H9 (cell line): Measurements from ENCODE around the gene CD300C. TPM values are rescaled to one million over a fixed set of nuclear protein-coding genes. Genes with fewer than 3 reads are reported as not detected.

Experiments used
- DNase-seq: peaks from one replicate; pipeline ENCODE4 v3.0.0-alpha.2; 2017
- H2AFZ ChIP-seq: one replicate; pipeline ENCODE4 v1.6.1; 2013; ENCODE audit warnings: mild to moderate bottlenecking, low read length, control low read depth, moderate library complexity
- H2AK5ac ChIP-seq: 2 replicates; pipeline ENCODE4 v1.6.1; 2013; ENCODE audit warnings: low read length, control low read depth, mixed read lengths; ENCODE audit not compliant: insufficient read length
- H2BK120ac ChIP-seq: one replicate; pipeline ENCODE4 v1.6.1; 2013; ENCODE audit warnings: low read depth, mild to moderate bottlenecking, low read length, control low read depth, inconsistent platforms; ENCODE audit not compliant: poor library complexity, severe bottlenecking
- H2BK12ac ChIP-seq: 2 replicates; pipeline ENCODE4 v1.6.1; 2013; ENCODE audit warnings: low read length, control low read depth, mixed read lengths, low read depth; ENCODE audit not compliant: insufficient read length
- H2BK15ac ChIP-seq: 2 replicates; pipeline ENCODE4 v1.6.1; 2013; ENCODE audit warnings: low read depth, low read length, control low read depth
- H2BK20ac ChIP-seq: one replicate; pipeline ENCODE4 v1.6.1; 2013; ENCODE audit warnings: low read depth, mild to moderate bottlenecking, low read length, control low read depth, inconsistent platforms; ENCODE audit not compliant: poor library complexity, severe bottlenecking
- H2BK5ac ChIP-seq: 2 replicates; pipeline ENCODE4 v1.6.1; 2013; ENCODE audit warnings: low read length, control low read depth, mixed read lengths; ENCODE audit not compliant: insufficient read length
- H3K14ac ChIP-seq: 2 replicates; pipeline ENCODE4 v1.6.1; 2013; ENCODE audit warnings: low read length, control low read depth; ENCODE audit not compliant: insufficient read depth
- H3K18ac ChIP-seq: 2 replicates; pipeline ENCODE4 v1.6.1; 2013; ENCODE audit warnings: low read depth, mild to moderate bottlenecking, mixed read lengths, low read length, control low read depth; ENCODE audit not compliant: insufficient read length
- H3K23ac ChIP-seq: 2 replicates; pipeline ENCODE4 v1.6.1; 2013; ENCODE audit warnings: low read length, control low read depth, mixed read lengths, low read depth; ENCODE audit not compliant: insufficient read length
- H3K23me2 ChIP-seq: 2 replicates; pipeline ENCODE4 v1.6.1; 2013; ENCODE audit warnings: low read depth, mild to moderate bottlenecking, mixed read lengths, low read length, control low read depth; ENCODE audit not compliant: insufficient read length, poor library complexity, severe bottlenecking
- H3K27ac ChIP-seq: 2 replicates; pipeline ENCODE4 v1.5.1; 2013; ENCODE audit warnings: low read length, control low read depth, mixed read lengths, low read depth; ENCODE audit not compliant: insufficient read length
- H3K27me3 ChIP-seq: 2 replicates; pipeline ENCODE4 v1.6.1; 2013; ENCODE audit warnings: low read length, control low read depth, inconsistent platforms; ENCODE audit not compliant: insufficient read depth
- H3K4ac ChIP-seq: 2 replicates; pipeline ENCODE4 v1.6.1; 2013; ENCODE audit warnings: low read depth, mild to moderate bottlenecking, control low read depth, inconsistent platforms, low read length, moderate library complexity
- H3K4me1 ChIP-seq: 2 replicates; pipeline ENCODE4 v1.6.1; 2013; ENCODE audit warnings: low read length, control low read depth, inconsistent platforms; ENCODE audit not compliant: insufficient read depth
- H3K4me2 ChIP-seq: 2 replicates; pipeline ENCODE4 v1.6.1; 2013; ENCODE audit warnings: low read length, control low read depth, mixed read lengths; ENCODE audit not compliant: insufficient read length, insufficient read depth
- H3K56ac ChIP-seq: 2 replicates; pipeline ENCODE4 v1.6.1; 2013; ENCODE audit warnings: low read depth, mild to moderate bottlenecking, mixed read lengths, low read length, control low read depth; ENCODE audit not compliant: insufficient read length
- H3K79me1 ChIP-seq: 2 replicates; pipeline ENCODE4 v1.6.1; 2013; ENCODE audit warnings: low read depth, mild to moderate bottlenecking, moderate library complexity, low read length, control low read depth, inconsistent platforms; ENCODE audit not compliant: insufficient read depth, poor library complexity, severe bottlenecking
- H3K79me2 ChIP-seq: 2 replicates; pipeline ENCODE4 v1.6.1; 2013; ENCODE audit warnings: low read length, control low read depth, inconsistent platforms; ENCODE audit not compliant: insufficient read depth
- H3K9ac ChIP-seq: 2 replicates; pipeline ENCODE4 v1.6.1; 2013; ENCODE audit warnings: low read length, control low read depth, mixed read lengths; ENCODE audit not compliant: insufficient read length; ENCODE audit errors: extremely low read depth
- H3K9me3 ChIP-seq: one replicate; pipeline ENCODE4 v1.6.1; 2013; ENCODE audit warnings: low read depth, low read length, inconsistent platforms; ENCODE audit not compliant: control insufficient read depth
- H3T11ph ChIP-seq: one replicate; pipeline ENCODE4 v1.6.1; 2013; ENCODE audit warnings: mild to moderate bottlenecking, low read length, control low read depth, inconsistent platforms
- H4K20me1 ChIP-seq: one replicate; pipeline ENCODE4 v1.6.1; 2013; ENCODE audit not compliant: control insufficient read depth, insufficient read length, insufficient read depth
- H4K5ac ChIP-seq: 2 replicates; pipeline ENCODE4 v1.6.1; 2013; ENCODE audit warnings: low read depth, mild to moderate bottlenecking, mixed read lengths, low read length, control low read depth; ENCODE audit not compliant: insufficient read length
- H4K8ac ChIP-seq: replicated peaks from 2 replicates; pipeline ENCODE4 v1.6.1; 2013; ENCODE audit warnings: low read length, control low read depth, mixed read lengths, low read depth; ENCODE audit not compliant: insufficient read length
- H4K91ac ChIP-seq: 2 replicates; pipeline ENCODE4 v1.6.1; 2013; ENCODE audit warnings: low read depth, mild to moderate bottlenecking, moderate library complexity, mixed read lengths, low read length, control low read depth; ENCODE audit not compliant: insufficient read length
- H3K27ac Mint-ChIP-seq, 3 experiments: 2 replicates in 2 of 3; 3 replicates in 1 of 3; pipeline ENCODE4 v1.8.0; 2020 to 2021; ENCODE audit warnings: mixed read lengths in 3 of 3, mild to moderate bottlenecking in 1 of 3, moderate library complexity in 1 of 3
- H3K27me3 Mint-ChIP-seq: 2 replicates; pipeline ENCODE4 v1.8.0; 2021; ENCODE audit warnings: low read depth, mild to moderate bottlenecking, moderate library complexity, mixed read lengths
- H3K36me3 Mint-ChIP-seq, 3 experiments: 2 replicates in 2 of 3; 3 replicates in 1 of 3; pipeline ENCODE4 v1.8.0; 2020 to 2021; ENCODE audit warnings: low read depth in 3 of 3, mixed read lengths in 3 of 3; ENCODE audit not compliant: insufficient read depth in 1 of 3
- H3K4me1 Mint-ChIP-seq, 2 experiments: 2 replicates each; pipeline ENCODE4 v1.8.0; 2020; ENCODE audit warnings: mixed read lengths in 2 of 2
- H3K4me3 Mint-ChIP-seq, 2 experiments: 2 replicates in 1 of 2; 3 replicates in 1 of 2; pipeline ENCODE4 v1.8.0; 2020 to 2021; ENCODE audit warnings: mild to moderate bottlenecking in 2 of 2, mixed read lengths in 2 of 2, moderate library complexity in 1 of 2
- H3K9me3 Mint-ChIP-seq, 2 experiments: 2 replicates in 1 of 2; 3 replicates in 1 of 2; pipeline ENCODE4 v1.8.0; 2020; ENCODE audit warnings: mild to moderate bottlenecking in 2 of 2, mixed read lengths in 2 of 2, moderate library complexity in 1 of 2
- WGBS: extraction: QIAGEN DNeasy Blood & Tissue Kit; methylation state at CpG from one replicate; pipeline ENCODE4 v1.1.7; 2013; ENCODE audit warnings: missing lambda C conversion rate, low lambda C conversion rate, mixed read lengths; ENCODE audit not compliant: insufficient read length; ENCODE audit errors: extremely low coverage; 5-methylcytosine and 5-hydroxymethylcytosine counted together
- total RNA-seq: library from RNA; stranded (reverse); gene quantifications from 2 replicates; pipeline ENCODE4 v1.2.1, GENCODE V29; 2021
- TF ChIP-seq, protein P1 (sequence below): fragments of 200-600 bp; sonication (generic); conservative IDR thresholded peaks from 3 replicates; pipeline ENCODE4 v1.8.0; 2021; ENCODE audit warnings: antibody characterized with exemption, mild to moderate bottlenecking

Gene CD300C
- total RNA-seq, 1 experiment from 2014 or later, result not detected

DNA sequence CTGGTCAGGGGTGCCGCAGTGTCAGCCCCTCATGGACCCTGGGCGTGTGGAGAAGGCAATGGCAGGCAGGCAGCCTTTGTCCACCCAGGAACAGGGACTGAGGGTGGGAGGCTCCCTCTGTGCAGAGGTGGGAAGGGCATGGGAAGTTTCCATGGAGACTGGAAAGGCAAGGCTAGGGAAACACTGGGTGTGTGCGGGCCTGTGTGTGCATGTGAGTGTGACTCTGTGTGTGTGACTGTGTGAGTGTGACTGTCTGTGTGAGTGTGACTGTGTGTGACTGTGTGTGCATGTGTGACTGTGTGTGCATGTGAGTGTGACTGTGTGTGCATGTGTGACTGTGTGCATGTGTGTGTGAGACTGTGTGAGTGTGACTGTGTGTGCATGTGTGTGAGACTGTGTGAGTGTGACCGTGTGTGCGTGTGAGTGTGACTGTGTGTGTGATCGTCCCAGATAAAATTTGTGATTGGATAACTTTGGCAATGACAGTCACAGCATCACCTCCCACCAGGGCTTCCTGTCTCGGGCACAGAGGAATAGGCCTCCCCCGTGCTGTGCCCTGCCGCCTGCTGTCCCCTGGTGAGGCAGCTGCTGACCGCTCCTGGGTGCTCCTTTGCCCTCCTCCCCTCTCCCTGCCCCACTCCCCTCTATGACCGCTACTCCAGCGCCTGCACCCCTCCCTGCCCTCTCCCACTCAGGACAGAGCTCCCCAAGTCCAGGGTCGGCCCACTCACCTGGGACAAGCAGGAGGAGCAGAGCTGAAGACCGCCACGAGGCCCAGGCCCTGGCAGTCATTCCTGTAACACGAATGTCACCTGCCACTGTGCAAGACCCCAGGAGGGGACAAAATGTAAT, 698 bp downstream of the CD300C start:
- no peaks in the 10 kb centered on the region for H3K23me2 ChIP-seq
- H3K4me1 ChIP-seq, result no peaks in the 10 kb centered on the region
- no peak overlapping the region for H4K91ac ChIP-seq
- Mint-ChIP-seq H3K27ac (peak overlapping the region in 1 of 3 experiments; percentile 88; a peak in 2 of 7 replicates), H3K27me3 (peaks cover 18% of the 10 kb centered on the region), H3K9me3 (peaks cover 0 to 2% of the 10 kb centered on the region in 2 experiments; a peak in 1 of 5 replicates), H3K4me1 (no peaks in the 10 kb centered on the region), H3K4me3 (no peak overlapping the region), H3K36me3 (no peaks in the 10 kb centered on the region)
- H3K9me3 ChIP-seq, result no peaks in the 10 kb centered on the region
- no peak overlapping the region for H3K9ac ChIP-seq
- no peak overlapping the region for H2BK12ac ChIP-seq
- no peaks in the 10 kb centered on the region for H3K79me1 ChIP-seq
- no peak overlapping the region for H2AFZ ChIP-seq
- H3K18ac ChIP-seq, result peak overlapping the region; percentile 73
- H3K27ac ChIP-seq, result no peak overlapping the region
- no peak overlapping the region for H2BK20ac ChIP-seq
- H3K4ac ChIP-seq, result no peak overlapping the region
- no peak for DNase-seq
- WGBS, result no CpG with 5 or more reads among the region's 16 CpGs
- H3K56ac ChIP-seq, result no peak overlapping the region
- H3T11ph ChIP-seq, result no peak overlapping the region
- no peak overlapping the region for H4K5ac ChIP-seq
- H2BK5ac ChIP-seq, result no peak overlapping the region
- no peak overlapping the region for H3K4me2 ChIP-seq
- H4K20me1 ChIP-seq, result no peaks in the 10 kb centered on the region
- TF ChIP-seq, protein P1, sequence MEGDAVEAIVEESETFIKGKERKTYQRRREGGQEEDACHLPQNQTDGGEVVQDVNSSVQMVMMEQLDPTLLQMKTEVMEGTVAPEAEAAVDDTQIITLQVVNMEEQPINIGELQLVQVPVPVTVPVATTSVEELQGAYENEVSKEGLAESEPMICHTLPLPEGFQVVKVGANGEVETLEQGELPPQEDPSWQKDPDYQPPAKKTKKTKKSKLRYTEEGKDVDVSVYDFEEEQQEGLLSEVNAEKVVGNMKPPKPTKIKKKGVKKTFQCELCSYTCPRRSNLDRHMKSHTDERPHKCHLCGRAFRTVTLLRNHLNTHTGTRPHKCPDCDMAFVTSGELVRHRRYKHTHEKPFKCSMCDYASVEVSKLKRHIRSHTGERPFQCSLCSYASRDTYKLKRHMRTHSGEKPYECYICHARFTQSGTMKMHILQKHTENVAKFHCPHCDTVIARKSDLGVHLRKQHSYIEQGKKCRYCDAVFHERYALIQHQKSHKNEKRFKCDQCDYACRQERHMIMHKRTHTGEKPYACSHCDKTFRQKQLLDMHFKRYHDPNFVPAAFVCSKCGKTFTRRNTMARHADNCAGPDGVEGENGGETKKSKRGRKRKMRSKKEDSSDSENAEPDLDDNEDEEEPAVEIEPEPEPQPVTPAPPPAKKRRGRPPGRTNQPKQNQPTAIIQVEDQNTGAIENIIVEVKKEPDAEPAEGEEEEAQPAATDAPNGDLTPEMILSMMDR, result no peak
- no peak overlapping the region for H2AK5ac ChIP-seq
- H2BK15ac ChIP-seq, result no peak overlapping the region
- no peak overlapping the region for H3K23ac ChIP-seq
- H2BK120ac ChIP-seq, result no peak overlapping the region
- no peaks in the 10 kb centered on the region for H3K79me2 ChIP-seq
- no peak overlapping the region; the same call in 1 of the 2 replicates for H3K14ac ChIP-seq
- no peaks in the 10 kb centered on the region for H3K27me3 ChIP-seq
- no peak overlapping the region for H4K8ac ChIP-seq
